Ectodermal cell (in vitro differentiated cells): Measurements from ENCODE around the gene SMKR1. TPM values are rescaled to one million over a fixed set of nuclear protein-coding genes. Genes with fewer than 3 reads are reported as not detected.

ENCODE experiments used
- H3K27ac ChIP-seq: 2 replicates; pipeline ENCODE4 v1.7.0; 2013; ENCODE audit warnings: mild to moderate bottlenecking, low read depth, low read length; ENCODE audit not compliant: insufficient read depth, poor library complexity, severe bottlenecking
- H3K27me3 ChIP-seq: 2 replicates; pipeline ENCODE4 v1.7.0; 2013; ENCODE audit warnings: mild to moderate bottlenecking, low read length; ENCODE audit not compliant: insufficient read depth, control insufficient read depth, poor library complexity, severe bottlenecking
- H3K36me3 ChIP-seq: one replicate; pipeline ENCODE4 v1.7.0; 2013; ENCODE audit warnings: low read length; ENCODE audit not compliant: control insufficient read depth, insufficient read depth
- H3K4me1 ChIP-seq: one replicate; pipeline ENCODE4 v1.7.0; 2013; ENCODE audit warnings: low read length; ENCODE audit not compliant: control insufficient read depth, insufficient read depth
- H3K4me3 ChIP-seq: 2 replicates; pipeline ENCODE4 v1.7.0; 2013; ENCODE audit warnings: low read depth, low read length, control low read depth; ENCODE audit not compliant: insufficient read depth
- H3K9me3 ChIP-seq: 2 replicates; pipeline ENCODE4 v1.7.0; 2013; ENCODE audit warnings: mild to moderate bottlenecking, low read length, moderate library complexity; ENCODE audit not compliant: control insufficient read depth
- WGBS, 2 experiments: methylation state at CpG; one replicate each; pipeline ENCODE4 v1.1.7; 2013; ENCODE audit warnings: missing lambda C conversion rate in 2 of 2; 5-methylcytosine and 5-hydroxymethylcytosine counted together
- polyA plus RNA-seq, 4 experiments: library from polyadenylated mRNA; stranded (reverse); fragments of 50-300 nt; gene quantifications; one replicate each; pipeline ENCODE4 v1.2.3, GENCODE V29; 2013

The SMKR1 gene
- polyA plus RNA-seq (2013, experiment 1 of 4), result 3.3 TPM
- 2.5 TPM for polyA plus RNA-seq (2013, experiment 2 of 4)
- 2.9 TPM for polyA plus RNA-seq (2013, experiment 3 of 4)
- polyA plus RNA-seq (2013, experiment 4 of 4), result 2.2 TPM

GRCh38 chr7:129501760-129502707 is at the start of gene SMKR1:
Gene SMKR1 (plus strand): TSS chr7:129502531. CDS start chr7:129502825, 294 bp downstream.
- peaks cover 6% of the 10 kb centered on the region for H3K4me1 ChIP-seq
- peaks cover 40% of the 10 kb centered on the region for H3K27me3 ChIP-seq
- H3K9me3 ChIP-seq, result no peaks in the 10 kb centered on the region
- 3 to 4% methylated on average over 89 of the region's 89 CpGs for WGBS, 2 experiments
- no peaks in the 10 kb centered on the region for H3K36me3 ChIP-seq
- H3K4me3 ChIP-seq, result peak within 1 kb of the TSS; percentile 70
- H3K27ac ChIP-seq, result no peak within 1 kb of the TSS

GRCh38 chr7:129452589-129453231 is 49.6 kb upstream of the SMKR1 start:
- H3K9me3 ChIP-seq, result no peaks in the 10 kb centered on the region
- peaks cover 14% of the 10 kb centered on the region for H3K36me3 ChIP-seq
- no peak overlapping the region for H3K4me3 ChIP-seq
- no peak overlapping the region for H3K27ac ChIP-seq
- no peaks in the 10 kb centered on the region for H3K4me1 ChIP-seq
- 87 to 96% methylated on average over 2 of the region's 2 CpGs for WGBS, 2 experiments
- H3K27me3 ChIP-seq, result no peaks in the 10 kb centered on the region

GRCh38 chr7:129453510-129454248 is 48.7 kb upstream of the SMKR1 start:
- Histone ChIP-seq H3K27ac (no peak overlapping the region), H3K4me3 (no peak overlapping the region), H3K36me3 (peaks cover 17% of the 10 kb centered on the region), H3K27me3 (no peaks in the 10 kb centered on the region), H3K9me3 (no peaks in the 10 kb centered on the region), H3K4me1 (no peaks in the 10 kb centered on the region)
- WGBS, 2 experiments, result 87 to 96% methylated on average over 1 of the region's 1 CpG

- H3K4me1 ChIP-seq, result no peaks in the 10 kb centered on the region
- H3K27ac ChIP-seq, result no peak overlapping the region
- WGBS, 2 experiments, result 92 to 93% methylated on average over 4 of the region's 4 CpGs
- no peak overlapping the region for H3K4me3 ChIP-seq
- H3K9me3 ChIP-seq, result no peaks in the 10 kb centered on the region
- H3K36me3 ChIP-seq, result peaks cover 17% of the 10 kb centered on the region
- no peaks in the 10 kb centered on the region for H3K27me3 ChIP-seq
These were observed 48.1 kb upstream of the SMKR1 start for GRCh38 chr7:129454249-129454551.

GRCh38 chr7:129456421-129456820 is 45.9 kb upstream of the SMKR1 start:
- H3K27ac ChIP-seq, result no peak overlapping the region
- H3K4me3 ChIP-seq, result no peak overlapping the region
- no peaks in the 10 kb centered on the region for H3K9me3 ChIP-seq
- no peaks in the 10 kb centered on the region for H3K27me3 ChIP-seq
- 96% methylated on average over 10 of the region's 10 CpGs for WGBS, 2 experiments
- peaks cover 31% of the 10 kb centered on the region for H3K36me3 ChIP-seq
- no peaks in the 10 kb centered on the region for H3K4me1 ChIP-seq

GRCh38 chr7:129457101-129457500 is 45.2 kb upstream of the SMKR1 start:
- no peaks in the 10 kb centered on the region for H3K4me1 ChIP-seq
- 92 to 97% methylated on average over 3 of the region's 3 CpGs for WGBS, 2 experiments
- peaks cover 36% of the 10 kb centered on the region for H3K36me3 ChIP-seq
- H3K4me3 ChIP-seq, result no peak overlapping the region
- no peaks in the 10 kb centered on the region for H3K27me3 ChIP-seq
- H3K27ac ChIP-seq, result no peak overlapping the region
- H3K9me3 ChIP-seq, result no peaks in the 10 kb centered on the region

- Histone ChIP-seq H3K4me1 (no peaks in the 10 kb centered on the region), H3K27me3 (no peaks in the 10 kb centered on the region), H3K36me3 (peaks cover 39% of the 10 kb centered on the region), H3K4me3 (no peak overlapping the region), H3K9me3 (no peaks in the 10 kb centered on the region), H3K27ac (no peak overlapping the region)
- 92 to 95% methylated on average over 5 of the region's 5 CpGs for WGBS, 2 experiments
These were observed 44.2 kb upstream of the SMKR1 start for GRCh38 chr7:129458171-129458570.

- 95% methylated on average over 2 of the region's 2 CpGs for WGBS, 2 experiments
- no peak overlapping the region for H3K4me3 ChIP-seq
- H3K27me3 ChIP-seq, result no peaks in the 10 kb centered on the region
- no peaks in the 10 kb centered on the region for H3K9me3 ChIP-seq
- H3K4me1 ChIP-seq, result no peaks in the 10 kb centered on the region
- H3K36me3 ChIP-seq, result peaks cover 37% of the 10 kb centered on the region
- H3K27ac ChIP-seq, result no peak overlapping the region
These were observed 40.5 kb upstream of the SMKR1 start for GRCh38 chr7:129461809-129462208.

- H3K27me3 ChIP-seq, result no peaks in the 10 kb centered on the region
- WGBS, 2 experiments, result 77 to 80% methylated on average over 1 of the region's 1 CpG
- H3K4me3 ChIP-seq, result no peak overlapping the region
- peaks cover 33% of the 10 kb centered on the region for H3K36me3 ChIP-seq
- H3K9me3 ChIP-seq, result no peaks in the 10 kb centered on the region
- no peak overlapping the region for H3K27ac ChIP-seq
- H3K4me1 ChIP-seq, result no peaks in the 10 kb centered on the region
These were observed 39.9 kb upstream of the SMKR1 start for GRCh38 chr7:129462420-129462819.

GRCh38 chr7:129464194-129464593 is 38.1 kb upstream of the SMKR1 start:
- 95 to 97% methylated on average over 4 of the region's 4 CpGs for WGBS, 2 experiments
- no peak overlapping the region for H3K27ac ChIP-seq
- H3K27me3 ChIP-seq, result no peaks in the 10 kb centered on the region
- H3K9me3 ChIP-seq, result no peaks in the 10 kb centered on the region
- no peaks in the 10 kb centered on the region for H3K4me1 ChIP-seq
- H3K4me3 ChIP-seq, result no peak overlapping the region
- peaks cover 34% of the 10 kb centered on the region for H3K36me3 ChIP-seq
